Vagina (tissue), 2 donors: Measurements from ENCODE around the gene GLT8D2. TPM values are rescaled to one million over a fixed set of nuclear protein-coding genes. Genes with fewer than 3 reads are reported as not detected.

Experiments used
- DNase-seq, 2 donors: peaks; one replicate each; pipeline ENCODE4 v3.0.0-alpha.2; 2017; ENCODE audit errors: extremely low spot score in 2 of 2
- H3K27ac ChIP-seq: fragments of 200-600 bp; sonication (generic); one replicate; pipeline ENCODE4 v1.5.1; 2019
- H3K27me3 ChIP-seq: fragments of 200-600 bp; sonication (generic); one replicate; pipeline ENCODE4 v1.5.1; 2019
- H3K36me3 ChIP-seq, 2 donors: fragments of 200-600 bp; sonication (generic); one replicate each; pipeline ENCODE4 v1.5.1; 2017 to 2019
- H3K4me1 ChIP-seq: fragments of 200-600 bp; sonication (generic); one replicate; pipeline ENCODE4 v1.5.1; 2019
- H3K4me3 ChIP-seq, 2 donors: fragments of 200-600 bp; sonication (generic); 1 replicate in 1 of 2; 2 replicates in 1 of 2; pipeline ENCODE4 v1.5.1; 2016 to 2019
- H3K9me3 ChIP-seq: fragments of 200-600 bp; sonication (generic); one replicate; pipeline ENCODE4 v1.5.1; 2019
- CTCF ChIP-seq, 3 experiments: fragments of 450-650 bp in 2 of 3; fragments of 200-600 bp in 1 of 3; sonication (generic) in 1 of 3; IDR thresholded peaks; one replicate each; pipeline ENCODE4 v1.5.1; 2017 to 2019; ENCODE audit warnings: antibody characterized with exemption in 3 of 3, mild to moderate bottlenecking in 2 of 3, moderate library complexity in 2 of 3
- POLR2A ChIP-seq, 2 donors: fragments of 450-650 bp; IDR thresholded peaks; one replicate each; pipeline ENCODE4 v1.6.1; 2017; ENCODE audit warnings: antibody characterized with exemption in 2 of 2, mild to moderate bottlenecking in 2 of 2, moderate library complexity in 2 of 2
- POLR2AphosphoS5 ChIP-seq, 2 donors: sonication (generic); formaldehyde crosslinking; IDR thresholded peaks; one replicate each; pipeline ENCODE4 v1.9.0; 2017; ENCODE audit warnings: antibody characterized with exemption in 2 of 2, mild to moderate bottlenecking in 2 of 2, low read depth in 1 of 2; ENCODE audit not compliant: insufficient read depth in 1 of 2
- intact Hi-C: fragments of 100-400 bp; cut with DNase I; formaldehyde crosslinking; loops from one replicate; pipeline ENCODE4 v1.15.1; 2023
- total RNA-seq: library from RNA; depleted of rRNA; stranded (reverse); fragments of >200 nt; gene quantifications from one replicate; pipeline ENCODE4 v1.2.3, GENCODE V29; 2016

The GLT8D2 gene
- total RNA-seq, 1 donor from 2014 or later: 11.0 TPM

GRCh38 chr12:104011253-104011652, 38.7 kb downstream of the GLT8D2 start:
- no peak overlapping the region for H3K4me3 ChIP-seq
- DNase-seq: no peak
- no peaks in the 10 kb centered on the region for H3K36me3 ChIP-seq
- H3K9me3 ChIP-seq: no peaks in the 10 kb centered on the region
- intact Hi-C loops: no loop called here
- no peaks in the 10 kb centered on the region for H3K4me1 ChIP-seq
- H3K27me3 ChIP-seq: no peaks in the 10 kb centered on the region
- TF ChIP-seq POLR2AphosphoS5 (IDR thresholded peaks at IDR 0.05; ENCODE audit: insufficient read depth in 1 of 2, low read depth in 1 of 2): peak in 1 of 2 donors; percentile 68
- no peak for TF ChIP-seq CTCF (IDR thresholded peaks at IDR 0.05)
- no peak overlapping the region for H3K27ac ChIP-seq

DNA sequence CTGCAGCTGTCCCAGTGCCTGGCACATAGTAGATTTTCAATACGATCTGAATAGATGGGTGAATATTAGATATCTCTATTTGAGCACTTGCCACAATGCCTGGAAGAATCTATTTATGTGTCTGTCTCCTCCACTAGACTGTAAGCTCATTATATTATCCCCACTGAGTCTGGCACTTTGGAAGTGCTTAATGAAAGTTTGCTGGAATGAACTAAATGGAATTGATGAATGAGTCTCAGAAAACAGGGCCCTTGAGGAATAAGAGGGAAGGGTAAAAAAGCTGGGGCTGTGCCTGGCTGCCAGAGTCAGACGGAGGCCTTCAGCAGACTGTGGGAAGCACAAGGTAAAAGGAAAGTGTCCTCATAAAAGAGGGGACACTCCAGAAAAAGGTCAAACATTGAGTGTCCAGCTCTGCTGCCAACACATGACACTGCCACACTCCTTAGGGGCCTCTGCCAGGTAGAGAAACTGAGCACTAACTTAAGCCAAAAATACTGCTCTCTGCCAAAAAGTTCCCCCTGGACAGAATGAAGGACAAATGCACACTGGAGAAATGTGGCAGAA, 39.3 kb downstream of the GLT8D2 start:
- intact Hi-C loops: no loop called here
- DNase-seq: no peak
- Histone ChIP-seq H3K27me3 (no peaks in the 10 kb centered on the region), H3K36me3 (no peaks in the 10 kb centered on the region), H3K9me3 (no peaks in the 10 kb centered on the region), H3K4me3 (no peak overlapping the region), H3K27ac (no peak overlapping the region), H3K4me1 (no peaks in the 10 kb centered on the region)
- no peak for TF ChIP-seq POLR2AphosphoS5 (IDR thresholded peaks at IDR 0.05; ENCODE audit: insufficient read depth in 1 of 2, low read depth in 1 of 2)
- TF ChIP-seq POLR2A (IDR thresholded peaks at IDR 0.05): no peak
- TF ChIP-seq CTCF (IDR thresholded peaks at IDR 0.05): no peak

- Histone ChIP-seq H3K27me3 (no peaks in the 10 kb centered on the region), H3K27ac (no peak overlapping the region)
- intact Hi-C loops: no loop called here
These were observed 39.9 kb downstream of the GLT8D2 start for GRCh38 chr12:104010121-104010520.

DNA sequence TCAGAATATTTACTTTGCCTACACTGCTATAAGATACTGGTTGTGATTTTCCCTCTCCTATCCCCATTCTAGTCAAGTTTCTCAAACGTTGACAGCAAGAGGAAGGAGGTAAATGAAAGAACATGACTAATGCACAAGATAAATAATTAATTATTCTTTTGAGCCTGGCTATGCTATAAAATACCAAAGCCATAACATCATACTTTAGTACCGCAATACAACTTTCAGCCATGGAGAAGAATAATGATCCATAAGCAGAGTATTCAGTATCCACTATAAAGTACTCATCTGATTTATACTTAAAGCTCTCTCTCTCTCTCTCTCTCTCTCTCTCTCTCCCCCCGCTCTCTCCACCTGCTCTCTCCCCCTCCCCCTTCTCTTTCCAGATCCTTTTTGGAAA, 43.1 kb downstream of the GLT8D2 start:
- H3K36me3 ChIP-seq: no peaks in the 10 kb centered on the region
- no peak for DNase-seq
- intact Hi-C loops: no loop called here
- TF ChIP-seq POLR2A (IDR thresholded peaks at IDR 0.05) (no peak), CTCF (IDR thresholded peaks at IDR 0.05) (no peak), POLR2AphosphoS5 (IDR thresholded peaks at IDR 0.05; ENCODE audit: insufficient read depth in 1 of 2, low read depth in 1 of 2) (no peak)
- H3K4me1 ChIP-seq: no peaks in the 10 kb centered on the region
- H3K27me3 ChIP-seq: no peaks in the 10 kb centered on the region
- no peaks in the 10 kb centered on the region for H3K9me3 ChIP-seq
- H3K27ac ChIP-seq: no peak overlapping the region
- H3K4me3 ChIP-seq: no peak overlapping the region

More at GRCh38 chr12:104010121-104010520, 39.9 kb downstream of the GLT8D2 start:
- TF ChIP-seq CTCF (IDR thresholded peaks at IDR 0.05): no peak
- no peak for TF ChIP-seq POLR2A (IDR thresholded peaks at IDR 0.05)
- TF ChIP-seq POLR2AphosphoS5 (IDR thresholded peaks at IDR 0.05; ENCODE audit: insufficient read depth in 1 of 2, low read depth in 1 of 2): no peak
- Histone ChIP-seq H3K36me3 (no peaks in the 10 kb centered on the region), H3K9me3 (no peaks in the 10 kb centered on the region), H3K4me1 (no peaks in the 10 kb centered on the region), H3K4me3 (no peak overlapping the region)
- DNase-seq: no peak

GRCh38 chr12:104003596-104003995, 46.4 kb downstream of the GLT8D2 start:
- no peak overlapping the region for H3K4me3 ChIP-seq
- no peaks in the 10 kb centered on the region for H3K36me3 ChIP-seq
- TF ChIP-seq CTCF (IDR thresholded peaks at IDR 0.05) (no peak), POLR2AphosphoS5 (IDR thresholded peaks at IDR 0.05; ENCODE audit: insufficient read depth in 1 of 2, low read depth in 1 of 2) (no peak), POLR2A (IDR thresholded peaks at IDR 0.05) (no peak)
- intact Hi-C loops: no loop called here
- DNase-seq: no peak
- no peaks in the 10 kb centered on the region for H3K4me1 ChIP-seq
- no peaks in the 10 kb centered on the region for H3K9me3 ChIP-seq
- H3K27ac ChIP-seq: no peak overlapping the region
- H3K27me3 ChIP-seq: no peaks in the 10 kb centered on the region
